OCI-LY7 (cell line): Measurements from ENCODE around the gene DKK3. TPM values are rescaled to one million over a fixed set of nuclear protein-coding genes. Genes with fewer than 3 reads are reported as not detected.
"Not testable (repeated sequence)": the region's sequence is repeated elsewhere in the genome, so short reads cannot be mapped to it uniquely, and the experiment has no call there.

Experiments used
- BruUV-seq: library from RNA; stranded (reverse); fragments of 400-500 nt; replicated peaks from 2 replicates; lab custom pipeline; 2021; lab: Mats Ljungman, UMichigan
- CTCF ChIA-PET: fragments of 300-600 bp; sonication (Branson Sonifier 250); formaldehyde crosslinking; loops from one replicate; lab custom pipeline; 2022; ENCODE audit warnings: antibody characterized with exemption; ENCODE audit not compliant: unreplicated experiment; lab: Charles Lee
- POLR2A ChIA-PET: fragments of 300-600 bp; sonication (Branson Sonifier 250); formaldehyde crosslinking; loops from one replicate; lab custom pipeline; 2022; ENCODE audit warnings: antibody characterized with exemption; lab: Charles Lee
- DNase-seq: peaks from one replicate; pipeline ENCODE4 v3.0.0-alpha.2; 2015; ENCODE audit warnings: low spot score
- H2AFZ ChIP-seq: fragments of 200-600 bp; sonication (generic), shearing (Covaris generic); 2 replicates; pipeline ENCODE4 v1.6.1; 2014; ENCODE audit warnings: mild to moderate bottlenecking, antibody characterized with exemption, low read length, moderate library complexity
- H3K27ac ChIP-seq: fragments of 200-600 bp; sonication (generic); 2 replicates; pipeline ENCODE4 v1.5.1; 2014; ENCODE audit warnings: mixed run types, low read depth, mild to moderate bottlenecking, moderate library complexity, low read length, inconsistent platforms; ENCODE audit not compliant: poor library complexity, severe bottlenecking
- H3K36me3 ChIP-seq: fragments of 200-600 bp; sonication (generic); 2 replicates; pipeline ENCODE4 v1.6.1; 2014; ENCODE audit warnings: mild to moderate bottlenecking, antibody characterized with exemption, low read length, moderate library complexity, mixed read lengths; ENCODE audit not compliant: insufficient read depth
- H3K4me1 ChIP-seq: fragments of 200-600 bp; sonication (generic); 2 replicates; pipeline ENCODE4 v1.5.1; 2014; ENCODE audit warnings: mild to moderate bottlenecking, low read length; ENCODE audit not compliant: insufficient read depth, poor library complexity, severe bottlenecking
- H3K4me2 ChIP-seq: fragments of 200-600 bp; sonication (generic); 2 replicates; pipeline ENCODE4 v1.6.1; 2014; ENCODE audit warnings: mild to moderate bottlenecking, low read length
- H3K4me3 ChIP-seq: fragments of 200-600 bp; sonication (generic); 2 replicates; pipeline ENCODE4 v1.5.1; 2014; ENCODE audit warnings: mild to moderate bottlenecking, low read depth, low read length; ENCODE audit not compliant: poor library complexity, severe bottlenecking
- H3K79me2 ChIP-seq: fragments of 200-600 bp; sonication (generic); 2 replicates; pipeline ENCODE4 v1.6.1; 2016; ENCODE audit warnings: low read depth, mild to moderate bottlenecking, low read length, moderate library complexity, mixed read lengths; ENCODE audit not compliant: insufficient read depth
- H3K9me2 ChIP-seq: fragments of 200-600 bp; sonication (generic); 2 replicates; pipeline ENCODE4 v1.6.1; 2016; ENCODE audit warnings: mild to moderate bottlenecking, low read length, mixed read lengths; ENCODE audit not compliant: insufficient read depth
- H3K9me3 ChIP-seq: fragments of 200-600 bp; sonication (generic); 2 replicates; pipeline ENCODE4 v1.6.1; 2014; ENCODE audit warnings: mild to moderate bottlenecking, mixed run types, low read length, mixed read lengths
- H4K20me1 ChIP-seq: fragments of 200-600 bp; sonication (generic); 2 replicates; pipeline ENCODE4 v1.6.1; 2014; ENCODE audit warnings: mild to moderate bottlenecking, antibody characterized with exemption, low read length, moderate library complexity, mixed read lengths; ENCODE audit not compliant: insufficient read depth
- EZH2phosphoT487 ChIP-seq: fragments of 200-600 bp; sonication (generic); IDR thresholded peaks from 2 replicates; pipeline ENCODE4 v1.6.1; 2018; ENCODE audit warnings: low read depth, borderline replicate concordance, mild to moderate bottlenecking, mixed run types, antibody characterized with exemption, low read length, moderate library complexity, mixed read lengths
- intact Hi-C: fragments of 100-400 bp; cut with micrococcal nuclease; formaldehyde crosslinking; loops from one replicate; pipeline ENCODE4 v1.10.0; 2022; ENCODE audit not compliant: unreplicated experiment
- total RNA-seq, 2 experiments: library from RNA; depleted of rRNA in 1 of 2; stranded (reverse); fragments of >200 nt in 1 of 2; shearing (Covaris generic) in 1 of 2; gene quantifications; 2 replicates each; pipeline ENCODE4 v1.2.3, GENCODE V29; 2014 to 2022
- TF ChIP-seq, protein P1 (sequence below): fragments of 200-600 bp; sonication (generic); conservative IDR thresholded peaks from 2 replicates; pipeline ENCODE4 v1.5.1; 2014; ENCODE audit warnings: mild to moderate bottlenecking, antibody characterized with exemption, low read length, moderate library complexity, mixed read lengths

Gene DKK3
- total RNA-seq, 2 experiments from 2014 or later: not detected

GRCh38 chr11:12043221-12043620 is 34.8 kb upstream of the DKK3 start:
- intact Hi-C loops: loop anchor here (5.0 kb wide), 1 partner anchor 111 kb away; no protein-coding TSS in a partner anchor

GRCh38 chr11:12042215-12042676 is 33.8 kb upstream of the DKK3 start:
- DNase-seq: no peak
- intact Hi-C loops: loop anchor here (5.0 kb wide), 1 partner anchor 110 kb away; no protein-coding TSS in a partner anchor
- H3K4me3 ChIP-seq: no peak overlapping the region
- H3K9me3 ChIP-seq: no peaks in the 10 kb centered on the region
- H3K79me2 ChIP-seq: no peaks in the 10 kb centered on the region
- H3K4me2 ChIP-seq: no peak overlapping the region
- ChIA-PET POLR2A (no interaction called here), CTCF (no interaction called here)
- no peak overlapping the region for H2AFZ ChIP-seq
- no peaks in the 10 kb centered on the region for H4K20me1 ChIP-seq
- no peaks in the 10 kb centered on the region for H3K9me2 ChIP-seq
- H3K36me3 ChIP-seq: no peaks in the 10 kb centered on the region
- BruUV-seq: no TSS peak
- H3K4me1 ChIP-seq: no peaks in the 10 kb centered on the region
- no peak overlapping the region for H3K27ac ChIP-seq
- no peak for TF ChIP-seq EZH2phosphoT487

More at GRCh38 chr11:12043221-12043620, 34.8 kb upstream of the DKK3 start:
- H3K27ac ChIP-seq: no peak overlapping the region
- no peaks in the 10 kb centered on the region for H4K20me1 ChIP-seq
- ChIA-PET POLR2A (no interaction called here), CTCF (no interaction called here)
- H2AFZ ChIP-seq: no peak overlapping the region
- H3K4me3 ChIP-seq: no peak overlapping the region
- TF ChIP-seq, protein P1, sequence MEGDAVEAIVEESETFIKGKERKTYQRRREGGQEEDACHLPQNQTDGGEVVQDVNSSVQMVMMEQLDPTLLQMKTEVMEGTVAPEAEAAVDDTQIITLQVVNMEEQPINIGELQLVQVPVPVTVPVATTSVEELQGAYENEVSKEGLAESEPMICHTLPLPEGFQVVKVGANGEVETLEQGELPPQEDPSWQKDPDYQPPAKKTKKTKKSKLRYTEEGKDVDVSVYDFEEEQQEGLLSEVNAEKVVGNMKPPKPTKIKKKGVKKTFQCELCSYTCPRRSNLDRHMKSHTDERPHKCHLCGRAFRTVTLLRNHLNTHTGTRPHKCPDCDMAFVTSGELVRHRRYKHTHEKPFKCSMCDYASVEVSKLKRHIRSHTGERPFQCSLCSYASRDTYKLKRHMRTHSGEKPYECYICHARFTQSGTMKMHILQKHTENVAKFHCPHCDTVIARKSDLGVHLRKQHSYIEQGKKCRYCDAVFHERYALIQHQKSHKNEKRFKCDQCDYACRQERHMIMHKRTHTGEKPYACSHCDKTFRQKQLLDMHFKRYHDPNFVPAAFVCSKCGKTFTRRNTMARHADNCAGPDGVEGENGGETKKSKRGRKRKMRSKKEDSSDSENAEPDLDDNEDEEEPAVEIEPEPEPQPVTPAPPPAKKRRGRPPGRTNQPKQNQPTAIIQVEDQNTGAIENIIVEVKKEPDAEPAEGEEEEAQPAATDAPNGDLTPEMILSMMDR: no peak
- TF ChIP-seq EZH2phosphoT487: no peak
- DNase-seq: no peak
- no peaks in the 10 kb centered on the region for H3K36me3 ChIP-seq
- no peak overlapping the region for H3K4me2 ChIP-seq
- no peaks in the 10 kb centered on the region for H3K4me1 ChIP-seq
- no peaks in the 10 kb centered on the region for H3K9me3 ChIP-seq
- H3K9me2 ChIP-seq: no peaks in the 10 kb centered on the region
- H3K79me2 ChIP-seq: no peaks in the 10 kb centered on the region
- BruUV-seq: no TSS peak

GRCh38 chr11:12040719-12041118 is 32.3 kb upstream of the DKK3 start:
- H4K20me1 ChIP-seq, BruUV-seq, H3K4me2 ChIP-seq, H3K9me2 ChIP-seq, CTCF ChIA-PET, DNase-seq, H3K36me3 ChIP-seq, H3K79me2 ChIP-seq, H3K4me1 ChIP-seq, H3K4me3 ChIP-seq, H2AFZ ChIP-seq, H3K27ac ChIP-seq, H3K9me3 ChIP-seq: not testable (repeated sequence)
- POLR2A ChIA-PET: interaction anchor here (0.6 to 0.7 kb wide), 2 partner anchors 209 to 441 kb away, joined by 3 to 5 read pairs; no protein-coding TSS in a partner anchor
- intact Hi-C loops: loop anchor here (5.0 kb wide), 1 partner anchor 108 kb away; no protein-coding TSS in a partner anchor

- ChIA-PET POLR2A (interaction anchor here (0.7 kb wide), 1 partner anchor 27 kb away, joined by 3 read pairs; no protein-coding TSS in a partner anchor), CTCF (no interaction called here)
- Histone ChIP-seq H3K4me3 (no peak overlapping the region), H3K4me1 (no peaks in the 10 kb centered on the region), H3K9me3 (no peaks in the 10 kb centered on the region), H3K9me2 (no peaks in the 10 kb centered on the region), H4K20me1 (no peaks in the 10 kb centered on the region), H2AFZ (no peak overlapping the region), H3K27ac (no peak overlapping the region), H3K4me2 (no peak overlapping the region), H3K79me2 (no peaks in the 10 kb centered on the region), H3K36me3 (no peaks in the 10 kb centered on the region)
- intact Hi-C loops: no loop called here
- BruUV-seq: no TSS peak
- no peak for DNase-seq
- TF ChIP-seq EZH2phosphoT487: no peak
- TF ChIP-seq, protein P1: no peak
Measured at GRCh38 chr11:12032968-12033367, 24.5 kb upstream of the DKK3 start.
